ENCODE measurements around the gene MRPL49. TPM values are rescaled to one million over a fixed set of nuclear protein-coding genes. Genes with fewer than 3 reads are reported as not detected.

MRPL49 gene
- total and polyA plus RNA-seq, 2 of the 13 experiments (the other 11 are each of a cell fraction or from before 2014, with no cell fraction given) = 39.2 to 53.3 TPM

GRCh38 chr11:65095974-65096806 lies 25.9 kb upstream of the MRPL49 start, which contains the start of gene VPS51 (continued):
- no peak for TF ChIP-seq ZNF496 (CRISPR knock-in tag; IDR thresholded peaks at IDR 0.05; ENCODE audit: insufficient replicate concordance)
- no peak for TF ChIP-seq ZNF672 (CRISPR knock-in tag; IDR thresholded peaks at IDR 0.05)
- no peak for TF ChIP-seq TEF (CRISPR knock-in tag; IDR thresholded peaks at IDR 0.05)
- TF ChIP-seq SMYD3 (CRISPR knock-in tag; IDR thresholded peaks at IDR 0.05) = no peak
- no peak for TF ChIP-seq ZNF879 (CRISPR knock-in tag; IDR thresholded peaks at IDR 0.05)
- no peak for TF ChIP-seq HHEX (CRISPR knock-in tag; IDR thresholded peaks at IDR 0.05)
- TF ChIP-seq ZNF430 (CRISPR knock-in tag; IDR thresholded peaks at IDR 0.05) = peak; percentile 73; the same call in 1 of the 2 replicates
- TF ChIP-seq HNRNPUL1 (IDR thresholded peaks at IDR 0.05; ENCODE audit: low read depth, low read length) = no peak
- 0 out of 2 replicates have a peak, but pooled peaks have one; percentile 40 for TF ChIP-seq ZMYM4 (CRISPR knock-in tag; IDR thresholded peaks at IDR 0.05)
- peak; percentile 63; the same call in 1 of the 2 replicates for TF ChIP-seq ZNF317 (CRISPR knock-in tag; IDR thresholded peaks at IDR 0.05)
- peak; percentile 91 for TF ChIP-seq ZFP91 (CRISPR knock-in tag; IDR thresholded peaks at IDR 0.05; ENCODE audit: borderline replicate concordance)
- no peak; the same call in 1 of the 2 replicates for TF ChIP-seq DNMT1 (CRISPR knock-in tag; IDR thresholded peaks at IDR 0.05)
- TF ChIP-seq ZC3H4 (CRISPR knock-in tag; IDR thresholded peaks at IDR 0.05; ENCODE audit: borderline replicate concordance) = no peak; the same call in 1 of the 2 replicates
- TF ChIP-seq MEIS2 (CRISPR knock-in tag; IDR thresholded peaks at IDR 0.05) = 0 out of 2 replicates have a peak, but pooled peaks have one; percentile 43
- TF ChIP-seq TFDP2 (CRISPR knock-in tag; IDR thresholded peaks at IDR 0.05) = peak; percentile 61
- TF ChIP-seq ZNF644 (CRISPR knock-in tag; IDR thresholded peaks at IDR 0.05; ENCODE audit: low read depth) = no peak
- TF ChIP-seq ZNF878 (CRISPR knock-in tag; IDR thresholded peaks at IDR 0.05) = peak; percentile 61
- TF ChIP-seq ZNF3 (CRISPR knock-in tag; IDR thresholded peaks at IDR 0.05) = 0 out of 2 replicates have a peak, but pooled peaks have one; percentile 34
- peak; percentile 96 for TF ChIP-seq ZNF740 (CRISPR knock-in tag; IDR thresholded peaks at IDR 0.05)
- no peak for TF ChIP-seq ZBTB8A (CRISPR knock-in tag; IDR thresholded peaks at IDR 0.05; ENCODE audit: borderline replicate concordance, low read depth)
- TF ChIP-seq ZBTB1 (CRISPR knock-in tag; IDR thresholded peaks at IDR 0.05; ENCODE audit: borderline replicate concordance) = no peak
- TF ChIP-seq FOXP1 (IDR thresholded peaks at IDR 0.05) = no peak
- TF ChIP-seq FOXP1 (CRISPR knock-in tag; IDR thresholded peaks at IDR 0.05) = peak; percentile 54; the same call in 1 of the 2 replicates
- peak; percentile 65 for TF ChIP-seq ZNF503 (CRISPR knock-in tag; IDR thresholded peaks at IDR 0.05)

All from HepG2 (cell line).